DOHH2 (cell line): ENCODE results near the gene IFT57.

ENCODE experiments used
- EZH2phosphoT487 ChIP-seq: fragments of 200-600 bp; sonication (generic); IDR thresholded peaks from 2 replicates; pipeline ENCODE4 v1.6.1; 2017; ENCODE audit warnings: borderline replicate concordance, mild to moderate bottlenecking, antibody characterized with exemption, low read length, moderate library complexity, mixed read lengths
- TF ChIP-seq, protein P1 (sequence below): fragments of 200-600 bp; sonication (generic); IDR thresholded peaks from one replicate; pipeline ENCODE4 v1.5.1; 2014; ENCODE audit warnings: antibody characterized with exemption, mild to moderate bottlenecking, low read depth, low read length; ENCODE audit not compliant: poor library complexity, severe bottlenecking

DNA sequence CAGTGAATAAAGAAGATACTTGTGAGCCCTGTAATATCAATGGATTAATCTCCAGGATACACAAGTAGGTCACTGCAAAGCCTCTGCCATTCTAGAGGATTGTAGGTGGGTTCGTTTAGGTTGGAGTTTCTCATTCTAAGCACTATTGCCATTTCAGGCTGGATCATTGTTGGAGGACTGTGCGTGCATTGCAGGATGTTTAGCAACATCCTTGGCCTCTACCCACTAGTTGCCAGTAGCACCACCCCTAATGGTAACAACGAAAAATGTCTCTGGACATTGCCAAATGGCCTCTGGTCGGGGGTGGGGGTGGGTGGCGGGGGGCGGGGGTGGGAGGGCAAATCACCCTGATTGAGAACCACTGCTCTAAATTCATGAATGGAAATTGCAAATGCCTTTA lies 4.9 kb upstream of the IFT57 start:
- no peak for TF ChIP-seq EZH2phosphoT487
- TF ChIP-seq, protein P1, sequence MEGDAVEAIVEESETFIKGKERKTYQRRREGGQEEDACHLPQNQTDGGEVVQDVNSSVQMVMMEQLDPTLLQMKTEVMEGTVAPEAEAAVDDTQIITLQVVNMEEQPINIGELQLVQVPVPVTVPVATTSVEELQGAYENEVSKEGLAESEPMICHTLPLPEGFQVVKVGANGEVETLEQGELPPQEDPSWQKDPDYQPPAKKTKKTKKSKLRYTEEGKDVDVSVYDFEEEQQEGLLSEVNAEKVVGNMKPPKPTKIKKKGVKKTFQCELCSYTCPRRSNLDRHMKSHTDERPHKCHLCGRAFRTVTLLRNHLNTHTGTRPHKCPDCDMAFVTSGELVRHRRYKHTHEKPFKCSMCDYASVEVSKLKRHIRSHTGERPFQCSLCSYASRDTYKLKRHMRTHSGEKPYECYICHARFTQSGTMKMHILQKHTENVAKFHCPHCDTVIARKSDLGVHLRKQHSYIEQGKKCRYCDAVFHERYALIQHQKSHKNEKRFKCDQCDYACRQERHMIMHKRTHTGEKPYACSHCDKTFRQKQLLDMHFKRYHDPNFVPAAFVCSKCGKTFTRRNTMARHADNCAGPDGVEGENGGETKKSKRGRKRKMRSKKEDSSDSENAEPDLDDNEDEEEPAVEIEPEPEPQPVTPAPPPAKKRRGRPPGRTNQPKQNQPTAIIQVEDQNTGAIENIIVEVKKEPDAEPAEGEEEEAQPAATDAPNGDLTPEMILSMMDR, result no peak
